Activated CD4-positive, alpha-beta T cell treated with anti-CD3 and anti-CD28 coated beads, Interleukin-2, amount 10 ng/mL, durations not matched to agents 7 days and 5 days (primary cell): ENCODE measurements around the gene ONECUT3. TPM values are rescaled to one million over a fixed set of nuclear protein-coding genes. Genes with fewer than 3 reads are reported as not detected.

Experiments
- CTCF ChIA-PET: fragments of 350-600 bp; sonication (Branson Sonifier 250); formaldehyde crosslinking; loops from one replicate; lab custom pipeline; 2021; ENCODE audit warnings: antibody characterized with exemption; lab: Charles Lee
- POLR2A ChIA-PET: fragments of 350-600 bp; sonication (Branson Sonifier 250); formaldehyde crosslinking; loops from one replicate; lab custom pipeline; 2021; ENCODE audit warnings: antibody characterized with exemption; lab: Charles Lee
- DNase-seq: peaks from one replicate; pipeline ENCODE4 v3.0.0-alpha.2; 2020
- H3K27ac Mint-ChIP-seq: one replicate; pipeline ENCODE4 v1.8.0; 2021; ENCODE audit warnings: mild to moderate bottlenecking, moderate library complexity, mixed read lengths
- H3K27me3 Mint-ChIP-seq: one replicate; pipeline ENCODE4 v1.8.0; 2021; ENCODE audit warnings: mixed read lengths
- H3K36me3 Mint-ChIP-seq: one replicate; pipeline ENCODE4 v1.8.0; 2021; ENCODE audit warnings: low read depth, mixed read lengths
- H3K4me1 Mint-ChIP-seq: one replicate; pipeline ENCODE4 v1.8.0; 2021; ENCODE audit warnings: mixed read lengths
- H3K4me3 Mint-ChIP-seq: one replicate; pipeline ENCODE4 v1.8.0; 2021; ENCODE audit warnings: mild to moderate bottlenecking, moderate library complexity, mixed read lengths
- H3K9me3 Mint-ChIP-seq: one replicate; pipeline ENCODE4 v1.8.0; 2021; ENCODE audit warnings: mixed read lengths
- total RNA-seq, 2 experiments: library from RNA; stranded (reverse); gene quantifications; one replicate each; pipeline ENCODE4 v1.2.3, GENCODE V29; 2021

The ONECUT3 gene
- total RNA-seq, 2 experiments from 2014 or later: not detected

DNA sequence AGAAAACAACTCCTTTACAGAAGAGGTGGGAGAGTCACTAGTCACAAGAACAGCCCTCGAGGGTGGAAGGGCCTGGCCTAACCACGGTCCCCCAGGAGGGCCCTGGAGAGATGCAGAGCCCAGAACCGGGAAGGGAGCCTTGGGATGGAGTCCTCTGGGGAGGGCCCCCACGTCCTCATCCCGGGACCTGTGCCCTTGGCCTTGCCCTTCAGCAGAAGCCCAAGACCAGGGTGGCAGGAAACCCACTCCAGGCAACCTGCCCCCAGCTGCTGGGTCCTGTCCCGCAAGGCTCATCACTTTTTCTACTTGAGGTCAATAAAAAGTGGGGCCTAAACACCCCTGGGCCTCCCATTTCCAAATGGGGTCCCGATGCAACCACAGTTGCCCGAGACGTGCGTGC is 61.1 kb downstream of the ONECUT3 start:
- POLR2A ChIA-PET: no interaction called here

DNA sequence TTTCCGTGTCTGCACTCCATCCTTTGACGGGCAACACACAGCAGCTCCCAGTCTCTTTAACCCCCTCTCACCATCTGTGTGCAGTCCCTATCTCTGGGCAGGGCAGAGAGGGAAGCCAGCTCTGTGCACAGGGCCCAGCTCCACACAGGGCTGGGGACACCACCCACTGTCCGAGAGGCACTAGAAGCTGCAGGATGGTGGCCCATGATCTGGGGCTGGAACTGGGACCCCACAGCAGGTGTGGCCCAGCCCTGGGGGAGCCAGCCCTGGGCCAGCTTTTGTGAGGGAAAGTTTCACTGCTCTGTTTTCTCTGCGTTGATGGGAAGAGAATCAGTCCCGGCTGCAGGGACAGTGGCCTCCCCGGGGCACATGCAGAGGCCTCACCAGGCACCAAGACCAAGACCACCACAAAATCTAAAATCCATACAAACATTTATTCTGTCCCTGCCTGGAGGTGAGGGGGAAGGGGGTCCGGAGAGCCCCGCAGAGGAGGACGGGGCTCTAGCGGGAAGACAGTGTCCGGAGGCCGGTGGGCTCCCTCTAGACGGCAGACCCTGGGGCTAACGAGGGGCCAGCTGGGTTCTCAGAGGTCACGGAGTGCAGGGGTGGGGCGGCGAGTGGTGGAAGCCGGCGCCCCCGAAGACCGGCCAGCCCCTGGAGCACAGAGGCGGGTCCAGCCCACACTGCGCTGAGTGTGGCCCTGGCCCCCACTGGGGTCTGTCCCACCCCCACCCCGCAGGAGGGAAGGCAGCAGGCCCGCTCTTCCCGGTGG is 61.7 kb downstream of the ONECUT3 start:
- Mint-ChIP-seq H3K27ac (no peak overlapping the region), H3K4me1 (peaks cover 22% of the 10 kb centered on the region), H3K36me3 (peaks cover 12% of the 10 kb centered on the region), H3K27me3 (no peaks in the 10 kb centered on the region), H3K9me3 (no peaks in the 10 kb centered on the region), H3K4me3 (no peak overlapping the region)
- DNase-seq: no peak
- POLR2A ChIA-PET: no interaction called here
- CTCF ChIA-PET: interaction anchor here (0.6 to 2.8 kb wide), 4 partner anchors 12 to 318 kb away, joined by 3 to 17 read pairs (median 6); no protein-coding TSS in a partner anchor

More for the DNA sequence above, 61.1 kb downstream of the ONECUT3 start:
- DNase-seq: no peak
- no peak overlapping the region for H3K4me3 Mint-ChIP-seq
- no peaks in the 10 kb centered on the region for H3K27me3 Mint-ChIP-seq
- H3K4me1 Mint-ChIP-seq: peaks cover 22% of the 10 kb centered on the region
- CTCF ChIA-PET: interaction anchor here (0.9 to 2.8 kb wide), 3 partner anchors 12 to 268 kb away, joined by 3 to 17 read pairs (median 5); no protein-coding TSS in a partner anchor
- peaks cover 12% of the 10 kb centered on the region for H3K36me3 Mint-ChIP-seq
- H3K9me3 Mint-ChIP-seq: no peaks in the 10 kb centered on the region
- no peak overlapping the region for H3K27ac Mint-ChIP-seq

- CTCF ChIA-PET: interaction anchor here (0.6 to 2.8 kb wide), 2 partner anchors 11 to 317 kb away, joined by 6 to 17 read pairs; no protein-coding TSS in a partner anchor
- H3K27me3 Mint-ChIP-seq: no peaks in the 10 kb centered on the region
Measured at GRCh38 chr19:1815605-1816529, 62.6 kb downstream of the ONECUT3 start.

GRCh38 chr19:1816530-1817298 is 63.4 kb downstream of the ONECUT3 start:
- Mint-ChIP-seq H3K27me3 (no peaks in the 10 kb centered on the region), H3K36me3 (peaks cover 15% of the 10 kb centered on the region), H3K27ac (no peak overlapping the region), H3K9me3 (no peaks in the 10 kb centered on the region), H3K4me1 (peaks cover 13% of the 10 kb centered on the region), H3K4me3 (no peak overlapping the region)
- ChIA-PET POLR2A (no interaction called here), CTCF (no interaction called here)
- DNase-seq: no peak

More at GRCh38 chr19:1815605-1816529, 62.6 kb downstream of the ONECUT3 start:
- H3K27ac Mint-ChIP-seq: no peak overlapping the region
- no peaks in the 10 kb centered on the region for H3K9me3 Mint-ChIP-seq
- H3K36me3 Mint-ChIP-seq: peaks cover 15% of the 10 kb centered on the region
- DNase-seq: no peak
- H3K4me3 Mint-ChIP-seq: no peak overlapping the region
- peaks cover 19% of the 10 kb centered on the region for H3K4me1 Mint-ChIP-seq
- POLR2A ChIA-PET: no interaction called here

- H3K27ac Mint-ChIP-seq: no peak overlapping the region
- ChIA-PET CTCF (no interaction called here), POLR2A (no interaction called here)
- H3K4me3 Mint-ChIP-seq: no peak overlapping the region
- no peaks in the 10 kb centered on the region for H3K27me3 Mint-ChIP-seq
- H3K9me3 Mint-ChIP-seq: no peaks in the 10 kb centered on the region
- no peak for DNase-seq
- peaks cover 10% of the 10 kb centered on the region for H3K4me1 Mint-ChIP-seq
- H3K36me3 Mint-ChIP-seq: peaks cover 15% of the 10 kb centered on the region
Measured at GRCh38 chr19:1817553-1818179, 64.4 kb downstream of the ONECUT3 start.

DNA sequence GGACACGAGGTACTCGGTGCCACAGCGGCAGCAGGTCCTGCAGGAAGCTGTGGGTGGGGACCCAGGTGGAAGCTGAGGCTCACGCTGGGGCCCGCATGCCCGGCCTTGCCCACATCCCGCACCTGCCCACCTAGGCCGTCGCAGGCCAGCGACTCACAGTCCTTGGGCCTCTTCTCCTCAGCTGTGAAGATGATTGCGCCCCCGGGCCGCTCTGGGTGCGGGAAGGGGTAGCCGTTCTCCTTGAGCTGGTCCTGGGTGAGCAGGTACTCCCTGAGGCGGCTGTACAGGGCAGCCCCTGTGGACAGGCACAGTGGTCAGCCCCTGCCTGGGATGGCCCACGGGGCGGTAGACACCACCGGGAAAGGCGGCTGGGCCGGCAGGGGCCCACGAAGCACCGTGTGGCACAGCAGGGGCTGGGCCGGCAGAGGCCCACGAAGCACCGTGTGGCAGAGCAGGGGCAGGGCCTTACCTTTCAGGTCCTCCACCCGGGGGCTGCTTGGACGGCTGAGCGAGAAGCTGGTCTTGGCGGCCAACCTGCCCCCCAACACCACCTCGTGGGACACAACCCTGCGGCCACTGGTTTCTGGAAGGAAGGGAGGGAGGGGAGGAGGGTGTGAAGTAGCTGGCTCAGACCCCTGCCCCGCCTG is 65.4 kb downstream of the ONECUT3 start:
- ChIA-PET POLR2A (no interaction called here), CTCF (no interaction called here)
- Mint-ChIP-seq H3K36me3 (peaks cover 15% of the 10 kb centered on the region), H3K27ac (no peak overlapping the region), H3K4me1 (peaks cover 2% of the 10 kb centered on the region), H3K27me3 (no peaks in the 10 kb centered on the region), H3K9me3 (no peaks in the 10 kb centered on the region), H3K4me3 (no peak overlapping the region)
- no peak for DNase-seq

GRCh38 chr19:1819341-1820255 is 66.3 kb downstream of the ONECUT3 start:
- Mint-ChIP-seq H3K36me3 (peaks cover 18% of the 10 kb centered on the region), H3K4me1 (no peaks in the 10 kb centered on the region), H3K9me3 (no peaks in the 10 kb centered on the region), H3K4me3 (no peak overlapping the region), H3K27me3 (no peaks in the 10 kb centered on the region), H3K27ac (no peak overlapping the region)
- DNase-seq: no peak
- ChIA-PET POLR2A (no interaction called here), CTCF (no interaction called here)

DNA sequence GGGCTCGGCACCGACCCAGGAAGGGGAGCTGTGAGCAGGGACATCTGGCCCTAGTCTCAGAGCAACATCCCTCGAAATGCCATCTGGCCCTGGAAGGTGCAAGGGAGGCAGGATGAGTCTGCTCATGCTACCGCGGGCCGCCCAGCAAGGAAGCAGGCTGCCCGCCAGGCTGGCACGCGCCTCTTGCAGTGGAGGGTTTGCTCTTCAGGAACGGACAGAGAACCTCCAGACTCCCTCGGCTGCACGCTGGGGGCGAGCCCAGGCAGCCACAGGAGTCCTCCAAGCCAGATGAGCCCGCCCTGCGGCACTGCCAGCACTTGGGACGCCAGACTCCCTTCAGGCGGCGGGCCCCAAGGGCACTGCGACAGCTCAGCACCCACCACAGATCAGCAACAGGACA is 68.9 kb downstream of the ONECUT3 start:
- Mint-ChIP-seq H3K4me1 (peaks cover 4% of the 10 kb centered on the region), H3K36me3 (peaks cover 14% of the 10 kb centered on the region), H3K27me3 (no peaks in the 10 kb centered on the region), H3K9me3 (no peaks in the 10 kb centered on the region), H3K4me3 (no peak overlapping the region), H3K27ac (no peak overlapping the region)
- CTCF ChIA-PET: interaction anchor here (0.6 kb wide), 1 partner anchor 524 kb away, joined by 3 read pairs; no protein-coding TSS in a partner anchor
- DNase-seq: no peak
- POLR2A ChIA-PET: no interaction called here

- Mint-ChIP-seq H3K4me1 (peaks cover 4% of the 10 kb centered on the region), H3K9me3 (no peaks in the 10 kb centered on the region), H3K36me3 (peaks cover 14% of the 10 kb centered on the region), H3K27ac (no peak overlapping the region), H3K4me3 (no peak overlapping the region), H3K27me3 (no peaks in the 10 kb centered on the region)
- ChIA-PET CTCF (interaction anchor here (0.6 kb wide), 1 partner anchor 525 kb away, joined by 3 read pairs; no protein-coding TSS in a partner anchor), POLR2A (no interaction called here)
- DNase-seq: no peak
Measured at GRCh38 chr19:1823020-1823419, 69.7 kb downstream of the ONECUT3 start.

DNA sequence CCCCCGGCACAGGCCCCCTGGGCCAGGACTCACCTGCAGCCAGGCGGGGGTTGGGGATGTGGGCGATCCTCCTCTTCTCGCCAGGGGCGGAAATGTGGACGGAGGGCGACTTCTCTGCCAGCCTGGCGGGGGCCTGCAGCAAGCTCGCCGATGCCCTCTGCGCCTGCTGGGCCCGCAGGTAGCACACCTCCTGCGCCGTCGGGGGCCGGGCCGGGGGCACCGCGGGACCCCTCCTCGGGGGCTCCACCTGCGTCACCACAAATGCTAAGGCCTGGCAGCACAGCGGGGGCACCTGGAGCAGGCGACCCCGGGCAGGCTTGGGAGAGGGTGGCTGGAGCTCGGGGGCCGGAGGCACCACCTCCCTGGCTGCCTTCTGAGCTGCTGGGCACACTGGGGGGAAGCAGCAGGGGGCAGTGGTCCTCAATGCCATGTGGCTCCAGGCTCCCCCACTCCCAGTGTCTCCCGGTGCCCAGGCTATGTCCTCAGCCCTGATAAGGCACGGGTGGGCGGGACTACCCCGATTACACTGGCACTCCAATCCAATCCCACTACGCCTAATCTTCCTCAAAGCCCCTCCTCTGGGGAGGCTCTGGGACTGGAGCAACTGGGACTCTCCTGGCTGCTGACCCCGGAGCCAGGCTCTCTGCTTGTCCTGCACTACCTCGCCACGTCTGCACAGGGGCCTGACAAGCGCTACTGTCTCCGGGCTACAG is 70.4 kb downstream of the ONECUT3 start:
- Mint-ChIP-seq H3K9me3 (no peaks in the 10 kb centered on the region), H3K4me1 (peaks cover 4% of the 10 kb centered on the region), H3K27me3 (no peaks in the 10 kb centered on the region), H3K4me3 (no peak overlapping the region), H3K36me3 (peaks cover 12% of the 10 kb centered on the region), H3K27ac (no peak overlapping the region)
- DNase-seq: no peak
- CTCF ChIA-PET: interaction anchor here (1.1 kb wide), 1 partner anchor 9 kb away, joined by 3 read pairs; no protein-coding TSS in a partner anchor
- POLR2A ChIA-PET: no interaction called here
